ENCODE results near the gene POLL.

Gene POLL

GRCh38 chr10:101559596-101560297, 28.3 kb downstream of the POLL start:
- no peak for DNase-seq

- no peak for DNase-seq
Observed at GRCh38 chr10:101558671-101559595, 29.1 kb downstream of the POLL start.

GRCh38 chr10:101558204-101558603, 29.9 kb downstream of the POLL start:
- DNase-seq = no peak

- DNase-seq = no peak
Observed at GRCh38 chr10:101557541-101557940, 30.5 kb downstream of the POLL start.

GRCh38 chr10:101552442-101552841, 35.6 kb downstream of the POLL start:
- no peak for DNase-seq

- no peak for DNase-seq
Observed at GRCh38 chr10:101550965-101551364, 37.1 kb downstream of the POLL start.

- no peak for DNase-seq
Observed at GRCh38 chr10:101545898-101546297, 42.2 kb downstream of the POLL start.

- no peak for DNase-seq
Observed at GRCh38 chr10:101538446-101538845, 49.6 kb downstream of the POLL start.

- DNase-seq = peak; percentile 31
Observed at GRCh38 chr10:101536800-101537199, 51.3 kb downstream of the POLL start.

- no peak for DNase-seq
Observed at GRCh38 chr10:101535949-101536348, 52.1 kb downstream of the POLL start.

GRCh38 chr10:101529725-101530553, 58.1 kb downstream of the POLL start:
- DNase-seq = no peak

GRCh38 chr10:101529207-101529606, 58.9 kb downstream of the POLL start:
- no peak for DNase-seq
